SK-N-SH treated with all-trans-retinoic acid at 6 μM for 48 hours (cell line): ENCODE measurements around the gene FPR1.

ENCODE experiments used
- ARNTL ChIP-seq: fragments of 450-650 bp; formaldehyde crosslinking; IDR thresholded peaks from 2 replicates; pipeline ENCODE4 v1.5.0; 2020; ENCODE audit warnings: low read depth, mild to moderate bottlenecking, moderate library complexity, borderline replicate concordance
- ISL1 ChIP-seq: fragments of 250-450 bp; sonication (Bioruptor Pico); IDR thresholded peaks from 2 replicates; pipeline ENCODE4 v2.1.2; 2022; ENCODE audit warnings: mild to moderate bottlenecking, moderate library complexity
- RARB ChIP-seq: fragments of 250-450 bp; sonication (Bioruptor Pico); IDR thresholded peaks from 2 replicates; pipeline ENCODE4 v1.8.0; 2021; ENCODE audit warnings: mild to moderate bottlenecking, moderate library complexity
- TCF4 ChIP-seq: fragments of 250-450 bp; sonication (Bioruptor Pico); IDR thresholded peaks from 2 replicates; pipeline ENCODE4 v1.8.0; 2021; ENCODE audit warnings: mild to moderate bottlenecking, moderate library complexity, borderline replicate concordance
- ZFP3 ChIP-seq: fragments of 250-450 bp; sonication (Bioruptor Pico); IDR thresholded peaks from 2 replicates; pipeline ENCODE4 v1.5.0; 2020; ENCODE audit warnings: mild to moderate bottlenecking, moderate library complexity
- ZFP30 ChIP-seq: fragments of 450-650 bp; formaldehyde crosslinking; IDR thresholded peaks from 2 replicates; pipeline ENCODE4 v1.5.0; 2022; ENCODE audit warnings: mild to moderate bottlenecking, moderate library complexity
- TF ChIP-seq, protein P1 (sequence below): fragments of 250-450 bp; sonication (Bioruptor Pico); IDR thresholded peaks from 2 replicates; pipeline ENCODE4 v1.5.1; 2020; ENCODE audit warnings: low read depth, mild to moderate bottlenecking, moderate library complexity
- TF ChIP-seq, protein P2 (sequence below): fragments of 250-450 bp; sonication (Bioruptor Pico); IDR thresholded peaks from 2 replicates; pipeline ENCODE4 v1.5.1; 2021; ENCODE audit warnings: mild to moderate bottlenecking, moderate library complexity
- TF ChIP-seq, protein P3 (sequence below): fragments of 250-450 bp; sonication (Bioruptor Pico); IDR thresholded peaks from 2 replicates; pipeline ENCODE4 v1.5.0; 2020; ENCODE audit warnings: mild to moderate bottlenecking, moderate library complexity

DNA sequence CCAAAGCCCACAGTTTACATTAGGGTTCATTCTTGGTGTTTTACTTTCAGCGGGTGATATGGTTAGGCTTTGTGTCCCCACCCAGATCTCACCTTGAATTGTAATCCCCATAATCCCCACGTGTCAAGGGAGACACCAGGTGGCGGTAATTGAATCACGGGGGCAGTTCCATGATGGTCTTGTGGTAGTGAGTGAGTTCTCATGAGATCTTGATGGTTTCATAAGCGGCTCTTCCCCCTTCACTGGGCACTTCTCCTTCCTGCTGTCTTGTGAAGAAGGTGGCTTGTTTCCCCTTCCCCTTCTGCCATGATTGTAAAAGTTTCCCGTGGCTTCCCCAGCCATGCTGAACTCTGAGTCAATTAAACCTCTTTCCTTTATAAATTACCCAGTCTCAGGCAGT, 21.3 kb upstream of the FPR1 start:
- TF ChIP-seq, protein P1, sequence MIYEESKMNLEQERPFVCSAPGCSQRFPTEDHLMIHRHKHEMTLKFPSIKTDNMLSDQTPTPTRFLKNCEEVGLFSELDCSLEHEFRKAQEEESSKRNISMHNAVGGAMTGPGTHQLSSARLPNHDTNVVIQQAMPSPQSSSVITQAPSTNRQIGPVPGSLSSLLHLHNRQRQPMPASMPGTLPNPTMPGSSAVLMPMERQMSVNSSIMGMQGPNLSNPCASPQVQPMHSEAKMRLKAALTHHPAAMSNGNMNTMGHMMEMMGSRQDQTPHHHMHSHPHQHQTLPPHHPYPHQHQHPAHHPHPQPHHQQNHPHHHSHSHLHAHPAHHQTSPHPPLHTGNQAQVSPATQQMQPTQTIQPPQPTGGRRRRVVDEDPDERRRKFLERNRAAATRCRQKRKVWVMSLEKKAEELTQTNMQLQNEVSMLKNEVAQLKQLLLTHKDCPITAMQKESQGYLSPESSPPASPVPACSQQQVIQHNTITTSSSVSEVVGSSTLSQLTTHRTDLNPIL, result no peak
- TF ChIP-seq, protein P2, sequence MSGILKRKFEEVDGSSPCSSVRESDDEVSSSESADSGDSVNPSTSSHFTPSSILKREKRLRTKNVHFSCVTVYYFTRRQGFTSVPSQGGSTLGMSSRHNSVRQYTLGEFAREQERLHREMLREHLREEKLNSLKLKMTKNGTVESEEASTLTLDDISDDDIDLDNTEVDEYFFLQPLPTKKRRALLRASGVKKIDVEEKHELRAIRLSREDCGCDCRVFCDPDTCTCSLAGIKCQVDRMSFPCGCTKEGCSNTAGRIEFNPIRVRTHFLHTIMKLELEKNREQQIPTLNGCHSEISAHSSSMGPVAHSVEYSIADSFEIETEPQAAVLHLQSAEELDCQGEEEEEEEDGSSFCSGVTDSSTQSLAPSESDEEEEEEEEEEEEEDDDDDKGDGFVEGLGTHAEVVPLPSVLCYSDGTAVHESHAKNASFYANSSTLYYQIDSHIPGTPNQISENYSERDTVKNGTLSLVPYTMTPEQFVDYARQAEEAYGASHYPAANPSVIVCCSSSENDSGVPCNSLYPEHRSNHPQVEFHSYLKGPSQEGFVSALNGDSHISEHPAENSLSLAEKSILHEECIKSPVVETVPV, result no peak
- TF ChIP-seq TCF4 (CRISPR knock-in tag), result no peak
- TF ChIP-seq, protein P3, sequence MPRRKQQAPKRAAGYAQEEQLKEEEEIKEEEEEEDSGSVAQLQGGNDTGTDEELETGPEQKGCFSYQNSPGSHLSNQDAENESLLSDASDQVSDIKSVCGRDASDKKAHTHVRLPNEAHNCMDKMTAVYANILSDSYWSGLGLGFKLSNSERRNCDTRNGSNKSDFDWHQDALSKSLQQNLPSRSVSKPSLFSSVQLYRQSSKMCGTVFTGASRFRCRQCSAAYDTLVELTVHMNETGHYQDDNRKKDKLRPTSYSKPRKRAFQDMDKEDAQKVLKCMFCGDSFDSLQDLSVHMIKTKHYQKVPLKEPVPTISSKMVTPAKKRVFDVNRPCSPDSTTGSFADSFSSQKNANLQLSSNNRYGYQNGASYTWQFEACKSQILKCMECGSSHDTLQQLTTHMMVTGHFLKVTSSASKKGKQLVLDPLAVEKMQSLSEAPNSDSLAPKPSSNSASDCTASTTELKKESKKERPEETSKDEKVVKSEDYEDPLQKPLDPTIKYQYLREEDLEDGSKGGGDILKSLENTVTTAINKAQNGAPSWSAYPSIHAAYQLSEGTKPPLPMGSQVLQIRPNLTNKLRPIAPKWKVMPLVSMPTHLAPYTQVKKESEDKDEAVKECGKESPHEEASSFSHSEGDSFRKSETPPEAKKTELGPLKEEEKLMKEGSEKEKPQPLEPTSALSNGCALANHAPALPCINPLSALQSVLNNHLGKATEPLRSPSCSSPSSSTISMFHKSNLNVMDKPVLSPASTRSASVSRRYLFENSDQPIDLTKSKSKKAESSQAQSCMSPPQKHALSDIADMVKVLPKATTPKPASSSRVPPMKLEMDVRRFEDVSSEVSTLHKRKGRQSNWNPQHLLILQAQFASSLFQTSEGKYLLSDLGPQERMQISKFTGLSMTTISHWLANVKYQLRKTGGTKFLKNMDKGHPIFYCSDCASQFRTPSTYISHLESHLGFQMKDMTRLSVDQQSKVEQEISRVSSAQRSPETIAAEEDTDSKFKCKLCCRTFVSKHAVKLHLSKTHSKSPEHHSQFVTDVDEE, result no peak
- no peak for TF ChIP-seq RARB (CRISPR knock-in tag)
- no peak for TF ChIP-seq ISL1 (CRISPR knock-in tag)
- TF ChIP-seq ZFP30 (CRISPR knock-in tag), result no peak
- no peak for TF ChIP-seq ARNTL (CRISPR knock-in tag)
- no peak for TF ChIP-seq ZFP3 (CRISPR knock-in tag)
